Chondrocyte (in vitro differentiated cells): ENCODE results near the gene PI4KA. TPM values are rescaled to one million over a fixed set of nuclear protein-coding genes. Genes with fewer than 3 reads are reported as not detected.
"Not testable (repeated sequence)": the region's sequence is repeated elsewhere in the genome, so short reads cannot be mapped to it uniquely, and the experiment has no call there.

Source experiments
- DNase-seq: peaks from one replicate; pipeline ENCODE4 v3.0.0; 2021; ENCODE audit warnings: mixed read lengths, low spot score
- H3K27ac Mint-ChIP-seq: one replicate; pipeline ENCODE4 v1.8.0; 2021; ENCODE audit warnings: mild to moderate bottlenecking, moderate library complexity, mixed read lengths; ENCODE audit not compliant: unreplicated experiment
- H3K27me3 Mint-ChIP-seq: 2 replicates; pipeline ENCODE4 v1.8.0; 2021; ENCODE audit warnings: low read depth, mixed read lengths
- H3K36me3 Mint-ChIP-seq: 2 replicates; pipeline ENCODE4 v1.8.0; 2021; ENCODE audit warnings: low read depth, mixed read lengths
- H3K4me1 Mint-ChIP-seq: 2 replicates; pipeline ENCODE4 v1.8.0; 2021; ENCODE audit warnings: low read depth, mild to moderate bottlenecking, mixed read lengths
- H3K4me3 Mint-ChIP-seq: one replicate; pipeline ENCODE4 v1.8.0; 2021; ENCODE audit warnings: mild to moderate bottlenecking, moderate library complexity, mixed read lengths; ENCODE audit not compliant: unreplicated experiment
- H3K9me3 Mint-ChIP-seq: 2 replicates; pipeline ENCODE4 v1.8.0; 2021; ENCODE audit warnings: low read depth, mixed read lengths
- total RNA-seq: library from RNA; stranded (reverse); gene quantifications from 3 replicates; pipeline ENCODE4 v1.2.1, GENCODE V29; 2021
- TF ChIP-seq, protein P1 (sequence below): fragments of 200-600 bp; sonication (generic); IDR thresholded peaks from 2 replicates; pipeline ENCODE4 v1.5.0; 2021; ENCODE audit warnings: antibody characterized with exemption, mild to moderate bottlenecking, moderate library complexity

The PI4KA gene
- total RNA-seq, 1 donor from 2014 or later = 68.3 TPM

- Mint-ChIP-seq H3K27ac (no peak overlapping the region), H3K4me3 (no peak overlapping the region), H3K4me1 (no peaks in the 10 kb centered on the region), H3K36me3 (peaks cover 18% of the 10 kb centered on the region), H3K9me3 (no peaks in the 10 kb centered on the region), H3K27me3 (no peaks in the 10 kb centered on the region)
- DNase-seq = no peak
- TF ChIP-seq, protein P1, sequence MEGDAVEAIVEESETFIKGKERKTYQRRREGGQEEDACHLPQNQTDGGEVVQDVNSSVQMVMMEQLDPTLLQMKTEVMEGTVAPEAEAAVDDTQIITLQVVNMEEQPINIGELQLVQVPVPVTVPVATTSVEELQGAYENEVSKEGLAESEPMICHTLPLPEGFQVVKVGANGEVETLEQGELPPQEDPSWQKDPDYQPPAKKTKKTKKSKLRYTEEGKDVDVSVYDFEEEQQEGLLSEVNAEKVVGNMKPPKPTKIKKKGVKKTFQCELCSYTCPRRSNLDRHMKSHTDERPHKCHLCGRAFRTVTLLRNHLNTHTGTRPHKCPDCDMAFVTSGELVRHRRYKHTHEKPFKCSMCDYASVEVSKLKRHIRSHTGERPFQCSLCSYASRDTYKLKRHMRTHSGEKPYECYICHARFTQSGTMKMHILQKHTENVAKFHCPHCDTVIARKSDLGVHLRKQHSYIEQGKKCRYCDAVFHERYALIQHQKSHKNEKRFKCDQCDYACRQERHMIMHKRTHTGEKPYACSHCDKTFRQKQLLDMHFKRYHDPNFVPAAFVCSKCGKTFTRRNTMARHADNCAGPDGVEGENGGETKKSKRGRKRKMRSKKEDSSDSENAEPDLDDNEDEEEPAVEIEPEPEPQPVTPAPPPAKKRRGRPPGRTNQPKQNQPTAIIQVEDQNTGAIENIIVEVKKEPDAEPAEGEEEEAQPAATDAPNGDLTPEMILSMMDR = no peak
Observed at GRCh38 chr22:20825624-20826023, 33.0 kb downstream of the PI4KA start.

DNA sequence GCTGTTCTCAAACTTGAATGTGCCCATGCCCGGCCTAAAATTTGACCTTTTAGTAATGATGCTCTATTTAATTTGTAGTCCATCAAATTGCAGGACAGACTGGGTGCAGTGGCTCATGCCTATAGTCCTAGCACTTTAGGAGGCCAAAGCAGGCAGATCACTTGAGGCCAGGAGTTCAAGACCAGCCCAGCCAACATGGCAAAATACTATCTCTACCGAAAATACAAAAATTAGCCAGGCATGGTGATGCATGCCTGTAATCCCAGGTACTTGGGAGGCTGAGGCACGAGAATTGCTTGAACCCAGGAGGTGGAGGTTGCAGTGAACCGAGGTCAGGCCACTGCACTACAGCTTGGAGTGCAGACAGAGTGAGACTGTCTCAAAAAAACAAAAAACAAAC is 33.4 kb downstream of the PI4KA start:
- not testable (repeated sequence) for H3K4me3 Mint-ChIP-seq, H3K27ac Mint-ChIP-seq, H3K27me3 Mint-ChIP-seq, H3K9me3 Mint-ChIP-seq, H3K4me1 Mint-ChIP-seq, DNase-seq
- peaks cover 16% of the 10 kb centered on the region for H3K36me3 Mint-ChIP-seq

- Mint-ChIP-seq H3K4me3 (no peak overlapping the region), H3K9me3 (no peaks in the 10 kb centered on the region), H3K36me3 (peaks cover 5% of the 10 kb centered on the region), H3K27me3 (no peaks in the 10 kb centered on the region), H3K4me1 (no peaks in the 10 kb centered on the region), H3K27ac (no peak overlapping the region)
- TF ChIP-seq, protein P1 = no peak
- DNase-seq = no peak
Observed at GRCh38 chr22:20823264-20823663, 35.3 kb downstream of the PI4KA start.

DNA sequence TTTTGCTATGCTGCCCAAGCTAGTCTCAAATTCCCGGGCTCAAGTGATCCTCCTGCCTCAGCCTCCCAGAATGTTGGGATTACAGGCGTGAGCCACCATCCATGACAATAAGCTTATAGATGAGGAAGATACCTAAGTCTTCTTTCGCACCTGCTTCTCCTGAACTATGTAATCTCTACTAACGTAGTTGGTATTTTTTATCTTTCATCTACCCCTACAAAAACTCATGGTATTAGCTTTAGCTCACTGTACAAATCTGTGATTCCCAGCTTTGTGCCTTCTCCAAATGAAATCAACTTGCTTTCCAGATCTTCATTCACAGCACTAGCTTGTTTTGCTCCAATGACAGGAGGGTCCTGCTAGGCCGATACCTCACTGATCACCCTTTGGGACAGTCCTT is 36.4 kb downstream of the PI4KA start:
- Mint-ChIP-seq H3K4me1 (no peaks in the 10 kb centered on the region), H3K27ac (no peak overlapping the region), H3K4me3 (no peak overlapping the region), H3K27me3 (no peaks in the 10 kb centered on the region), H3K36me3 (peaks cover 5% of the 10 kb centered on the region), H3K9me3 (no peaks in the 10 kb centered on the region)
- no peak for DNase-seq
- TF ChIP-seq, protein P1 = no peak

GRCh38 chr22:20821717-20822239 is 36.8 kb downstream of the PI4KA start:
- H3K4me1 Mint-ChIP-seq, H3K36me3 Mint-ChIP-seq, H3K27ac Mint-ChIP-seq, DNase-seq, H3K9me3 Mint-ChIP-seq, H3K4me3 Mint-ChIP-seq, H3K27me3 Mint-ChIP-seq: not testable (repeated sequence)

GRCh38 chr22:20819471-20819870 is 39.1 kb downstream of the PI4KA start:
- H3K4me1 Mint-ChIP-seq = no peaks in the 10 kb centered on the region
- no peaks in the 10 kb centered on the region for H3K27me3 Mint-ChIP-seq

More at GRCh38 chr22:20819471-20819870, 39.1 kb downstream of the PI4KA start:
- no peak for DNase-seq
- TF ChIP-seq, protein P1 = no peak
- H3K36me3 Mint-ChIP-seq = peaks cover 14% of the 10 kb centered on the region
- no peaks in the 10 kb centered on the region for H3K9me3 Mint-ChIP-seq
- no peak overlapping the region for H3K27ac Mint-ChIP-seq
- no peak overlapping the region for H3K4me3 Mint-ChIP-seq
